Liver (tissue), 9 donors: ENCODE results near the gene DDR2. TPM values are rescaled to one million over a fixed set of nuclear protein-coding genes. Genes with fewer than 3 reads are reported as not detected.

Experiments
- DNase-seq: peaks from one replicate; pipeline ENCODE4 v3.0.0-alpha.2; 2017; ENCODE audit warnings: low spot score
- H3K27ac ChIP-seq, 2 donors: one replicate each; pipeline ENCODE4 v1.7.0; 2013; ENCODE audit warnings: inconsistent platforms in 2 of 2, low read length in 2 of 2, control low read depth in 1 of 2, low read depth in 1 of 2, mild to moderate bottlenecking in 1 of 2
- H3K27me3 ChIP-seq, 4 donors: one replicate each; pipeline versions ENCODE4 v1.6.1 to v1.7.0; 2013; ENCODE audit warnings: low read length in 3 of 4, inconsistent platforms in 1 of 4, mild to moderate bottlenecking in 1 of 4, moderate library complexity in 1 of 4; ENCODE audit not compliant: control insufficient read depth in 4 of 4, insufficient read depth in 4 of 4
- H3K36me3 ChIP-seq, 4 donors: one replicate each; pipeline versions ENCODE4 v1.6.1 to v1.7.0; 2013; ENCODE audit warnings: low read length in 3 of 4, mild to moderate bottlenecking in 3 of 4, low read depth in 1 of 4, moderate library complexity in 1 of 4; ENCODE audit not compliant: control insufficient read depth in 4 of 4, insufficient read depth in 3 of 4
- H3K4me1 ChIP-seq, 4 donors: one replicate each; pipeline versions ENCODE4 v1.6.1 to v1.7.0; 2013; ENCODE audit warnings: low read length in 3 of 4, mild to moderate bottlenecking in 3 of 4, moderate library complexity in 1 of 4; ENCODE audit not compliant: control insufficient read depth in 4 of 4, insufficient read depth in 4 of 4
- H3K4me3 ChIP-seq, 3 donors: one replicate each; pipeline versions ENCODE4 v1.6.1 to v1.7.0; 2013; ENCODE audit warnings: low read length in 3 of 3, control low read depth in 1 of 3, low read depth in 1 of 3, mild to moderate bottlenecking in 1 of 3
- H3K9ac ChIP-seq, 2 donors: one replicate each; pipeline ENCODE4 v1.7.0; 2013; ENCODE audit warnings: low read length in 2 of 2, mild to moderate bottlenecking in 2 of 2, moderate library complexity in 2 of 2, control low read depth in 1 of 2, low read depth in 1 of 2
- H3K9me3 ChIP-seq, 4 donors: one replicate each; pipeline versions ENCODE4 v1.6.1 to v1.7.0; 2013; ENCODE audit warnings: low read length in 3 of 4; ENCODE audit not compliant: control insufficient read depth in 4 of 4
- ATF3 ChIP-seq: IDR thresholded peaks from 2 replicates; pipeline ENCODE4 v1.6.1; 2016; ENCODE audit warnings: antibody characterized with exemption
- CTCF ChIP-seq: fragments of 150-350 bp; IDR thresholded peaks from 2 replicates; pipeline ENCODE4 v1.5.1; 2017; ENCODE audit warnings: improper control_type of control experiment, low read depth, low read length; ENCODE audit not compliant: missing input control
- EGR1 ChIP-seq, 2 donors: IDR thresholded peaks; 2 replicates each; pipeline ENCODE4 v1.6.1; 2016 to 2018; ENCODE audit warnings: antibody characterized with exemption in 2 of 2, low read depth in 2 of 2
- FOXA1 ChIP-seq: IDR thresholded peaks from 2 replicates; pipeline ENCODE4 v1.6.1; 2016; ENCODE audit warnings: antibody characterized with exemption
- FOXA2 ChIP-seq: IDR thresholded peaks from 2 replicates; pipeline ENCODE4 v1.6.1; 2016; ENCODE audit warnings: antibody characterized with exemption
- GABPA ChIP-seq, 2 donors: IDR thresholded peaks in 1 of 2; conservative IDR thresholded peaks in 1 of 2; 2 replicates each; pipeline ENCODE4 v1.6.1; 2016; ENCODE audit warnings: antibody characterized with exemption in 2 of 2, mild to moderate bottlenecking in 1 of 2, moderate library complexity in 1 of 2
- HNF4A ChIP-seq, 2 donors: conservative IDR thresholded peaks; 2 replicates each; pipeline ENCODE4 v1.6.1; 2016; ENCODE audit warnings: antibody characterized with exemption in 2 of 2, mild to moderate bottlenecking in 2 of 2
- HNF4G ChIP-seq: IDR thresholded peaks from 2 replicates; pipeline ENCODE4 v1.6.1; 2016; ENCODE audit warnings: antibody characterized with exemption
- JUND ChIP-seq, 2 donors: IDR thresholded peaks; 2 replicates each; pipeline ENCODE4 v1.6.1; 2016; ENCODE audit warnings: antibody characterized with exemption in 2 of 2
- MAX ChIP-seq: IDR thresholded peaks from 2 replicates; pipeline ENCODE4 v1.6.1; 2016; ENCODE audit warnings: antibody characterized with exemption
- NR2F2 ChIP-seq: IDR thresholded peaks from 2 replicates; pipeline ENCODE4 v1.6.1; 2016; ENCODE audit warnings: antibody characterized with exemption
- RAD21 ChIP-seq, 2 donors: IDR thresholded peaks; 2 replicates each; pipeline ENCODE4 v1.6.1; 2016; ENCODE audit warnings: antibody characterized with exemption in 2 of 2, mild to moderate bottlenecking in 2 of 2
- REST ChIP-seq: IDR thresholded peaks from 2 replicates; pipeline ENCODE4 v1.6.1; 2016; ENCODE audit warnings: antibody characterized with exemption, mild to moderate bottlenecking
- RXRA ChIP-seq, 2 donors: IDR thresholded peaks; 2 replicates each; pipeline ENCODE4 v1.6.1; 2017 to 2018; ENCODE audit warnings: antibody characterized with exemption in 2 of 2, mild to moderate bottlenecking in 1 of 2
- SP1 ChIP-seq: IDR thresholded peaks from 2 replicates; pipeline ENCODE4 v1.6.1; 2018; ENCODE audit warnings: antibody characterized with exemption, mild to moderate bottlenecking
- TAF1 ChIP-seq: conservative IDR thresholded peaks from 2 replicates; pipeline ENCODE4 v1.6.1; 2016; ENCODE audit warnings: antibody characterized with exemption, mild to moderate bottlenecking
- YY1 ChIP-seq: IDR thresholded peaks from 2 replicates; pipeline ENCODE4 v1.6.1; 2016; ENCODE audit warnings: antibody characterized with exemption, mild to moderate bottlenecking
- ZBTB33 ChIP-seq: IDR thresholded peaks from 2 replicates; pipeline ENCODE4 v1.6.1; 2016; ENCODE audit warnings: antibody characterized with exemption
- WGBS: extraction: QIAGEN DNeasy Blood & Tissue Kit; methylation state at CpG from one replicate; pipeline ENCODE4 v1.1.7; 2013; 5-methylcytosine and 5-hydroxymethylcytosine counted together
- polyA plus RNA-seq, 2 donors: library from polyadenylated mRNA; stranded (reverse) in 1 of 2; unstranded in 1 of 2; fragments of 200-250 nt in 1 of 2; fragments of >200 nt in 1 of 2; fragmentation: Nextera tagmentation in 1 of 2; extraction: Ambion mirVana in 1 of 2; gene quantifications; one replicate each; pipeline versions ENCODE4 v1.2.1 to v1.2.3, GENCODE V29; 2013 to 2015
- total RNA-seq, 2 donors: library from RNA; depleted of rRNA; stranded (reverse); fragments of >200 nt; gene quantifications; one replicate each; pipeline ENCODE4 v1.2.3, GENCODE V29; 2014
- donor health status: healthy.
- donor health status: healthy.
- donor health status: healthy.
- donor health status: healthy.
- donor health status: healthy.

DDR2 gene
- total and polyA plus RNA-seq, 4 donors: 1.2 to 6.4 (median 2.1) TPM

- no peaks in the 10 kb centered on the region for H3K4me1 ChIP-seq
- no peaks in the 10 kb centered on the region for H3K9me3 ChIP-seq
- H3K36me3 ChIP-seq: no peaks in the 10 kb centered on the region
- H3K9ac ChIP-seq: no peak overlapping the region
- 89% methylated on average over 2 of the region's 2 CpGs for WGBS
- DNase-seq: no peak
- H3K27me3 ChIP-seq: no peaks in the 10 kb centered on the region
- TF ChIP-seq ATF3 (no peak), SP1 (no peak), HNF4A (conservative IDR thresholded peaks at IDR 0.05) (no peak), ZBTB33 (no peak), RAD21 (IDR thresholded peaks at IDR 0.05) (no peak), NR2F2 (no peak), HNF4G (no peak), FOXA1 (no peak), YY1 (no peak), CTCF (no peak), TAF1 (no peak), MAX (no peak), REST (no peak), FOXA2 (no peak), JUND (IDR thresholded peaks at IDR 0.05) (no peak), EGR1 (IDR thresholded peaks at IDR 0.05; ENCODE audit: low read depth in 2 of 2) (no peak), GABPA (IDR thresholded peaks at IDR 0.05 in 1 of 2, conservative IDR thresholded peaks at IDR 0.05 in 1 of 2) (no peak), RXRA (IDR thresholded peaks at IDR 0.05) (no peak)
- H3K4me3 ChIP-seq: no peak overlapping the region
- no peak overlapping the region for H3K27ac ChIP-seq
Observed at GRCh38 chr1:162674034-162674608, 41.9 kb downstream of the DDR2 start.
